ENCODE measurements around the gene SLAMF1. TPM values are rescaled to one million over a fixed set of nuclear protein-coding genes. Genes with fewer than 3 reads are reported as not detected.

The SLAMF1 gene
- total and polyA plus RNA-seq, 2 donors (not counting 1 experiment from before 2014, with no cell fraction given): 20.7 to 42.3 TPM

- CTCF ChIA-PET: interaction anchor here (0.7 to 10.6 kb wide), 20 partner anchors 10 to 317 kb away, joined by 3 to 233 read pairs (median 4); no protein-coding TSS in a partner anchor
Observed at GRCh38 chr1:160608514-160608913, 38.3 kb downstream of the SLAMF1 start.

More at GRCh38 chr1:160608514-160608913, 38.3 kb downstream of the SLAMF1 start:
- intact Hi-C loops (cut with micrococcal nuclease): loop anchor here (5.0 kb wide), 2 partner anchors 121 to 266 kb away; partner anchors contain the start of genes COPA and NCSTN
- Mint-ChIP-seq H3K4me1 (peaks cover 32% of the 10 kb centered on the region), H3K9me3 (ENCODE audit: insufficient read depth) (peaks cover 2% of the 10 kb centered on the region), H3K4me3 (no peak overlapping the region), H3K27me3 (no peaks in the 10 kb centered on the region), H3K27ac (peak overlapping the region; percentile 22)
- Histone ChIP-seq H3K4me3 (ENCODE audit: control extremely low read depth in 1 of 5, extremely low read depth in 1 of 5, insufficient read depth in 1 of 5, low read depth in 2 of 5, low read length in 4 of 5) (no peak overlapping the region), H3K27me3 (replicated peaks in 1 of 4; ENCODE audit: control extremely low read depth in 1 of 4, control insufficient read depth in 3 of 4, insufficient read depth in 4 of 4, low read length in 3 of 4) (no peaks in the 10 kb centered on the region), H2AFZ (ENCODE audit: insufficient read depth, low read depth, low read length, poor library complexity, severe bottlenecking) (no peak overlapping the region), H3K9ac (ENCODE audit: low read length) (no peak overlapping the region), H3K4me1 (ENCODE audit: control insufficient read depth in 2 of 2, insufficient read depth in 2 of 2, low read length in 2 of 2) (peaks cover 20 to 28% of the 10 kb centered on the region in 2 donors), H3K9me3 (ENCODE audit: control extremely low read depth in 1 of 3, control insufficient read depth in 2 of 3, insufficient read depth in 1 of 3, low read length in 2 of 3) (peaks cover 4 to 10% (median 7%) of the 10 kb centered on the region in 3 donors), H3K4me2 (replicated peaks; ENCODE audit: low read depth, low read length, poor library complexity, severe bottlenecking) (no peak overlapping the region), H3K27ac (ENCODE audit: low read length in 2 of 2) (peak overlapping the region in 1 of 2 donors; percentile 42), H3K79me2 (ENCODE audit: control insufficient read depth, insufficient read depth, low read length) (peaks cover 8% of the 10 kb centered on the region), H4K20me1 (ENCODE audit: control insufficient read depth, insufficient read depth, low read length, poor library complexity, severe bottlenecking) (no peaks in the 10 kb centered on the region), H3K36me3 (replicated peaks in 1 of 2; ENCODE audit: control extremely low read depth in 1 of 2, control insufficient read depth in 1 of 2, extremely low read depth in 1 of 2, insufficient read depth in 2 of 2, low read length in 1 of 2) (peaks cover 0 to 59% of the 10 kb centered on the region in 2 experiments)
- no peak for DNase-seq
- no peak for TF ChIP-seq EZH2 (IDR thresholded peaks at IDR 0.05; ENCODE audit: borderline replicate concordance, insufficient read depth, low read depth, low read length, poor library complexity, severe bottlenecking)
- TF ChIP-seq CTCF (IDR thresholded peaks at IDR 0.05): no peak
- WGBS (ENCODE audit: insufficient coverage): no CpG with 5 or more reads among the region's 2 CpGs
- POLR2A ChIA-PET: no interaction called here
- no peak for ATAC-seq (ENCODE audit: low read depth)
